Natural killer cell treated with Interleukin-12 subunit alpha and Interleukin-12 subunit beta and Interleukin-15 and Interleukin-18, amount 100 ng/mL, for 72 hours (primary cell): ENCODE measurements around the gene RNFT2. TPM values are rescaled to one million over a fixed set of nuclear protein-coding genes. Genes with fewer than 3 reads are reported as not detected.
A peak's percentile ranks its signal among the peaks of the same experiment; 100 is the strongest.
"Not testable (repeated sequence)": the region's sequence is repeated elsewhere in the genome, so short reads cannot be mapped to it uniquely, and the experiment has no call there.

Experiments used
- ATAC-seq, 2 donors: fragments of 150-1000 bp; cut with Tn5 transposase in 1 of 2; sonication (Bioruptor Pico), chemical (Tn5 transposase) in 1 of 2; 2 replicates each; pipeline ENCODE4 v1.10.0; 2021
- DNase-seq: peaks from one replicate; pipeline ENCODE4 v3.0.0; 2022; ENCODE audit warnings: low spot score
- H3K27ac Mint-ChIP-seq, 2 donors: 1 replicate in 1 of 2; 2 replicates in 1 of 2; pipeline ENCODE4 v1.8.0; 2022; ENCODE audit warnings: mixed read lengths in 2 of 2, mild to moderate bottlenecking in 1 of 2, moderate library complexity in 1 of 2
- H3K27me3 Mint-ChIP-seq, 2 donors: 1 replicate in 1 of 2; 2 replicates in 1 of 2; pipeline ENCODE4 v1.8.0; 2022; ENCODE audit warnings: mixed read lengths in 2 of 2
- H3K36me3 Mint-ChIP-seq: one replicate; pipeline ENCODE4 v1.8.0; 2022; ENCODE audit warnings: mixed read lengths
- H3K4me1 Mint-ChIP-seq, 2 donors: 1 replicate in 1 of 2; 2 replicates in 1 of 2; pipeline ENCODE4 v1.8.0; 2022; ENCODE audit warnings: low read depth in 2 of 2, mixed read lengths in 2 of 2, mild to moderate bottlenecking in 1 of 2
- H3K4me3 Mint-ChIP-seq: one replicate; pipeline ENCODE4 v1.8.0; 2022; ENCODE audit warnings: mixed read lengths
- H3K9me3 Mint-ChIP-seq: 2 replicates; pipeline ENCODE4 v1.8.0; 2022; ENCODE audit warnings: mixed read lengths
- total RNA-seq, 2 donors: library from RNA; stranded (reverse); gene quantifications; one replicate each; pipeline ENCODE4 v1.2.3, GENCODE V29; 2022

Gene RNFT2
- total RNA-seq, 2 donors from 2014 or later: 17.2 to 18.3 TPM

DNA sequence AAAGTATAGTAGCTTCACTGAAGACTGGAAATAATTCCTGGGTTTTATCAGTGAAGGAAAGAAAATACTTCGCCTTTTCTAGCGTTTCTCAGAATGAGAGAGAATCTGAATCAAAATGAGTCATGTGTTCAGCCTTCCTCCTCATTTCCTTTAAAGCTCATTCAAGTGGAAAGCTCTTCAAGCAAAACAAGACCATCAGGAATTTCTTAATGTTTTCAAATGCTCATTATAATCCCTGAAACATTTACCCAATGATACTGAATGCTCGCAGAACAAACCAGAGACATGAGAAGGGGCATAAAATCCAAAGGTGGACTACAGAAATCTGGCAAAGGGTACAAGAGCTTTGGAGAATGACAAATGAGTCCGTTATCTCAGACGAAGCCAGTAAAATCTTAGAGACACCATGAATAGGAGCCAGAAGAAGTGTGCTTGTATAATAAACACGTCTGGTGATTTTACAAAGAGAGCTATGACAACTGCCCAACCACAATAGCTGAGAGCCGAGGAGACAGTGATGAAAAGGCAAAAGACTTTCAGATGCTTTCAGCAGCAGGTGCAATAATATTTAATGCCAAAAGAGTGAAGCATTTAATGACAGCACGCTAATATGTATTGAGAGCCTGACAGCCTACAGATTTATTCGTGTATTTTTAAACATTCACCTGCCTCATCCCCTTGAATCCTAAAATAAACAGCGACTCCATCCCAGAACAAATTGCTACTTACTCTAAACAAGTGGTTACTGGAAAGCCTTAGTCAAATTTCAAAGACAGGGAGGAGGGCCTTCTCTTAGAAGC is 19.3 kb upstream of the RNFT2 start:
- peaks cover 14 to 20% of the 10 kb centered on the region in 2 donors for H3K4me1 Mint-ChIP-seq
- no peak overlapping the region for H3K27ac Mint-ChIP-seq
- no peak for ATAC-seq
- H3K9me3 Mint-ChIP-seq: no peaks in the 10 kb centered on the region
- no peak for DNase-seq
- H3K4me3 Mint-ChIP-seq: no peak overlapping the region
- no peaks in the 10 kb centered on the region for H3K27me3 Mint-ChIP-seq
- H3K36me3 Mint-ChIP-seq: peaks cover 41% of the 10 kb centered on the region

DNA sequence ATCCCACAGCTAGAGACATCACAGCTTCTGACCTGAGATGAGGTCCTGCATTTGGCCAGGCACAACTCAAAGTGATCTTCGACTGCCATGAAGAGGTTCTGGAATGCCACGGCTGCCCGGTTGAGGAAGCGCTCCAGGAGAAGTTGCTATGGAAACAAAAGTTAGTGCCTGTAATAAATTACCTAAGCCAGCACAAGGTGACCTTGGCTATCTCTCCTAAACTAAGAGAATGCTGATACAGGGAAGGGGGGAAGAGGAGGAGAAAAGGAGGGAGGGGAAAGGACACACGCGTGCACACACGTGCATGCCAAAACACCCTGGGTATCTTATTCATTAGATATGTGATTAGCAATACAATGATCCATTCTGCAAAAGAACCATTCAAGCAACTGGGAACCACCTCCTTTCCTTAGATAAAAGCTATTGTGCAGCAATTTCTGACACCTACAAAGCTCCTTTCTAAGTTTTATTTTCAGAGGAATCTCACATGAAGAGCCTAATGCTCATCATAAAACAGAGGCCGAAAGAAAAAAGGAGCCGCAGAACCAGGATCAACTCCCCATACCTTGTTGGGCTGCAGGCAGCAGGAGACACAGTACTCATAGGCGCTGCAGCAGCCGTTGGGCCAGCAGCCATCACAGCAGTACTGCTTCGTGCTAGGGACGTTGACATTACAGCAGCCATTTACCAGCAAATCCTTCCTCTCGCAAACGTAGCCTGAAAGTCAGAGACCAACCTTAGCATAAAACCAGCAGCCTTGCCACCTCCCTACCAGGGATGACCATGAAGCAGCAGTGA is 18.2 kb upstream of the RNFT2 start:
- DNase-seq: no peak
- H3K4me1 Mint-ChIP-seq: peaks cover 14 to 20% of the 10 kb centered on the region in 2 donors

DNA sequence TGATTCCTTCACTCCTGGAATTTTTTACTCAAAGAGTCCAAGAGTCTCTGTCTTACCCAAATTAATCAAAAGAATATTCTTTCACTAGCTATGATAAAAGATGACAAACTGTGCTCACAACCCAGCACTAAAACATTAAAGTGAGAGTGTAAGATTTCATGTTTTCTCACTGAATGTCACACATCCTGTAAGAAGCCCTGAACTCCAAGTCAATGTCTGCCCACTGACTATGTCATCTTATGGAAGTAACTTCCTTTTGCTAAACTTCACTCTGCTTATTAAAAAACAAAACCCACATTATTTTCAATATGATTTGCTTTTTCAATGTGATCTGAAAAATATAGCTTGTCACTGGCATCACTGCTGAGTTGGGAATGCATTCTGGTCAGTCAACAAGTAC is 15.9 kb upstream of the RNFT2 start:
- Mint-ChIP-seq H3K9me3 (no peaks in the 10 kb centered on the region), H3K4me3 (peak overlapping the region; percentile 13), H3K27ac (peak overlapping the region; percentile 14 to 19), H3K36me3 (peaks cover 24% of the 10 kb centered on the region), H3K27me3 (no peaks in the 10 kb centered on the region), H3K4me1 (peaks cover 20 to 23% of the 10 kb centered on the region in 2 donors)
- DNase-seq (no peak), ATAC-seq (peak in 1 of 2 donors; percentile 59)

More for the DNA sequence above, 18.2 kb upstream of the RNFT2 start:
- ATAC-seq: no peak
- H3K36me3 Mint-ChIP-seq: peaks cover 41% of the 10 kb centered on the region
- H3K27ac Mint-ChIP-seq: no peak overlapping the region
- H3K9me3 Mint-ChIP-seq: no peaks in the 10 kb centered on the region
- H3K4me3 Mint-ChIP-seq: no peak overlapping the region
- H3K27me3 Mint-ChIP-seq: no peaks in the 10 kb centered on the region

DNA sequence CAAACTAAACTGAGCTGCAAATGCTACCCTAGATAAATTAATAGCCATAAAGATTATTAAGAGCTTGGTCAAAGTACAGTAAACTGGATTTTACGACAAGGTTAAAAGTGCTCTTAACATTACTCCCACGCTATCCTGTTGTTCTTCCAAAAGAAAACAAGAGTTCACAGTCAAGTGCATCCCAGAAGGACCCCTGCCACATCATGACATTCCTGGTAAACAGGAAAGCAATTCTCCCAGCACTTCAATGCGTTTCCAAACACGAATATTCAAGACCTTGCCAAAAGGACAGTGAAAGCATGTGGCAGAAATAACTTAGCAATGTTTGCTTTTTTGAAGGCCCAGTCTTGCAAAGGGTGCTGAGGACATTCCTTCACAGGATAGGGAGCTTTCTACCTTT is 11.4 kb upstream of the RNFT2 start:
- peaks cover 12% of the 10 kb centered on the region for H3K36me3 Mint-ChIP-seq
- no peak overlapping the region for H3K27ac Mint-ChIP-seq
- DNase-seq: no peak
- H3K9me3 Mint-ChIP-seq: no peaks in the 10 kb centered on the region
- peaks cover 14 to 30% of the 10 kb centered on the region in 2 donors for H3K4me1 Mint-ChIP-seq
- no peaks in the 10 kb centered on the region for H3K27me3 Mint-ChIP-seq
- ATAC-seq: no peak
- no peak overlapping the region for H3K4me3 Mint-ChIP-seq

DNA sequence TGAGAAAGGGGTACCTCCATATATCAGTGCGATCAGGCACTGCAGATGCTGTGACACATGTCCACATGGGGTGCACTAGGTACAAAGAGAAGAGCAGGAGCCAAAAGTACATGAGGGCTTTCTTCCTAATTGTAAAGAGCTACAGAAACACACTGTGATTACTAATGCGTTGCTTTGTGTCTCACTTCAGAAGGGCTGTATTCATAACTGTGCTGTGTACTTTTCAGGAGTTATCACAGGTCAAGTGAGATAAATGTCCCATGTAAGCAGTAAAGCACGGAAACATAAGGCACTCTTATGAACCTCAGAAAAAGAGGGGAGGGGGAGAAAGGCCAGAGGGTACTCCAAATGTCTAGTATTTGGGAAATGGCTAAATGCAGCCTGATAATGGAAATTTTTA is 10.9 kb upstream of the RNFT2 start:
- Mint-ChIP-seq H3K4me1 (peaks cover 8 to 27% of the 10 kb centered on the region in 2 donors), H3K27me3 (no peaks in the 10 kb centered on the region), H3K4me3 (no peak overlapping the region), H3K9me3 (no peaks in the 10 kb centered on the region), H3K27ac (no peak overlapping the region), H3K36me3 (peaks cover 6% of the 10 kb centered on the region)
- ATAC-seq: no peak
- no peak for DNase-seq

DNA sequence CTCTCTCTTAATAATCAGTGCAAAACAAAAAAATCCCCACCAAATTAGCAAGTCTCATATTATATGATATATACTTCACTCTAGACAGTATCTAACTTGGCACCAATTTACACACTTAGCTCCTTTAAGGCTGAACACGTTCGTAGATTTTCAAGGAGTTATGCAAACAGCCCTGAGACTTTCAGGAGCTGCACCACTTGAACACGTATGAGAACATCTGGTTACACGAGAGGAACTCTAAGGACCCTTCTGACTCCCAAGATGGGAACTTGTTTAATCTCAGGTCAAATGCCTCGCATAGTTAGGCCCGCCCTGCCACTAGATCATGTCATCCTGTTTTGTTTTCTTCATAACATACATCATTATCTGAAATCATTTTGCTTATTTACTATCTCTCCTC is 10.2 kb upstream of the RNFT2 start:
- H3K27ac Mint-ChIP-seq: no peak overlapping the region
- H3K36me3 Mint-ChIP-seq: peaks cover 3% of the 10 kb centered on the region
- H3K27me3 Mint-ChIP-seq: no peaks in the 10 kb centered on the region
- no peaks in the 10 kb centered on the region for H3K9me3 Mint-ChIP-seq
- no peak overlapping the region for H3K4me3 Mint-ChIP-seq
- ATAC-seq (no peak), DNase-seq (no peak)
- H3K4me1 Mint-ChIP-seq: peaks cover 5 to 23% of the 10 kb centered on the region in 2 donors

DNA sequence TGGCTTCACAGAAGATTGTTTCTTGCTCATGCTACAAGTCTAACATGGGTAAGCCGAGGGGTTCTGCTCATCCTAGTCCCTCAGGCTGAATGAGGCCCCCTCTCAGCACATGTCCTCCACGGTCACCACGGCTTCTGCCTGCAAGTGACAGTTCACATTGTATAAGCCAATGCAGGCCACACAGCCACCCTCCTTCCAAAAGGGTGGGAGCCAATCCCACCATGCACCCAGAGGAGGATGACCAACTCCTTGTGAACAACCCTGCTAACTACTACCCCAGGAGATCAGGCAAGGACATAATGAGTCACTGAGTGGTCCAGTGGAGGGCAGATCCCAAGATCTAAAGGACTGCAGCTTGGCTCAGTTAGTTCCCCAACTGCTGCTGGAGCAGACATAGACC is 6.3 kb upstream of the RNFT2 start:
- Mint-ChIP-seq H3K9me3 (no peaks in the 10 kb centered on the region), H3K4me3 (no peak overlapping the region), H3K4me1 (peaks cover 27 to 37% of the 10 kb centered on the region in 2 donors), H3K27ac (no peak overlapping the region), H3K36me3 (peaks cover 13% of the 10 kb centered on the region), H3K27me3 (no peaks in the 10 kb centered on the region)
- ATAC-seq (no peak), DNase-seq (no peak)

DNA sequence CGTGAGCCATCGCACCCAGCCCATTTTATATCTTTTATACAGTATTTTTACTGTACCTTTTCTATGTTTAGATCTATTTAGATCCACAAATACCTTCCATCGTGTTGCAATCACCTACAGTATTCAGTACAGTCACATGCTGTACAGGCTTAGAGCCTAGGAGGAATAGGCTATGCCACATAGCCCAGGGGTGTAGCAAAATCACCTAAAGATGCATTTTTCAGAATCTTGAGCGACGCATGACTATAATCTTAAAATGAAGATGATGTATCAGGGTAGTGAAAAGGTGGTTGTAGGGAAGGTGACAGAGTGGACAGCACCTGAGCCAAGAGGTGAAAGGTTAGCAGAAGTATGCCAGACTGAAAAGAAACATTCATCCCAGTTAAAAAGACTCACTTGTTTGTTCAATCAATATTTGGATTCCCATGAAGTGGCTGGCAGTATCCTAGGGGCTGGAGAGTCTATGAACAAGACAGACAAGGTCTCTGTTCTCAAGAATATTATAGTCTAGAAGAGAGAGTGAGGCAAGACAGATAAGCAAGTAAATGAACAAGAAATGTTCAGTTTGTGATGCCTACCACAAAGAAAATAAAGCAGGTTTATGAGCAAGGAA is 3.9 kb upstream of the RNFT2 start:
- H3K4me3 Mint-ChIP-seq: peak overlapping the region; percentile 47
- no peak for ATAC-seq
- no peak overlapping the region for H3K27ac Mint-ChIP-seq
- H3K9me3 Mint-ChIP-seq: no peaks in the 10 kb centered on the region
- DNase-seq: no peak
- no peaks in the 10 kb centered on the region for H3K27me3 Mint-ChIP-seq
- H3K4me1 Mint-ChIP-seq: peaks cover 34% of the 10 kb centered on the region in 2 donors
- peaks cover 13% of the 10 kb centered on the region for H3K36me3 Mint-ChIP-seq

DNA sequence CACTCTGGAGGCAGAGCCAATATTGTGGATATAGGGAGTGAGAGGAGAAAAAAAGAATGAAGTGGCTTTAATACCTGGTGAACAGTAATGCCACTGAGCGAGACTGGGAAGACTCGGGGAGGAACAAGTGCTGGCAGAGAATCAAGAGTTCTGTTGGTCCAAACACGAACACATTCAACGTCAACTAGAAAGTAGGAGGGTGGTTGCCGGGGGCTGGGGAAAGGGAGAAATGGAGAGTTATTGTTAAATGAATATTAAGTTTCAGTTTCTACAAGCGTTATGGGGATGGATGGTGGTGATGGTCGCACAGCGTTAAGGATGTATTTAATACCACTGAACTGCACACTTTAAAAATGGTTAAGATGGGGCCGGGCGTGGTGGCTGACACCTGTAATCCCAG is 3.0 kb upstream of the RNFT2 start:
- Mint-ChIP-seq H3K9me3 (no peaks in the 10 kb centered on the region), H3K36me3 (peaks cover 13% of the 10 kb centered on the region), H3K27ac (no peak overlapping the region), H3K4me1 (peaks cover 34 to 36% of the 10 kb centered on the region in 2 donors), H3K27me3 (no peaks in the 10 kb centered on the region), H3K4me3 (peak overlapping the region; percentile 47)
- ATAC-seq (no peak), DNase-seq (no peak)

DNA sequence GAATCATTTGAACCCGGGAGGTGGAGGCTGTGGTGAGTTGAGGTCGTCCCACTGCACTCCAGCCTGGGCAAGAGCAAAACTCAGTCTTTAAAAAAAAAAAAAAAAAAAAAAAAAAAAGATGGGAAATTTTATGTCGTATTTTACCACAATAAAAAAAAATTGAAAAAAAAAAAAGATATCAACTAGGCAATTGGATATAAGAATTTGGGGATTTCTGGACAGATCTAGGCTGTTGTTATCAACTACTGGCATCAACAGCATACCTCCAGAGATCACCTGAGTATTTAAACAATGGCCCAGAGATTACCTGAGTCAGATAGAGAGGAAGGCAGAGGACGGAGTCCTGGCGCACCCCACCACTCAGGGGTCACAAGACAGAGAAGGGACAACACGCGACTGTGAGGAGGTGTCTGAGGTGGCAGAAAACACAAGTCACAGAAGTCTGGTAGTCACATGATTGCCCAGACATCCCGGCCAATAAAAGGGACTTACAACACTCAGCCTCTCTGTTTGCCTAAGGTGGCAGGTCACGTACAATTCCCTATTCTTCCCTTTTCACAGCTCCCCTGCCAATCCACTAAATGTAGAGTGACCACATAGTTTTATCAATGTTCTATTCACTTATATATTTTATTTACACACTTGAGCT is 2.0 kb upstream of the RNFT2 start:
- peak overlapping the region in 1 of 2 donors; percentile 95 for H3K27ac Mint-ChIP-seq
- no peaks in the 10 kb centered on the region for H3K27me3 Mint-ChIP-seq
- DNase-seq (no peak), ATAC-seq (no peak)
- peak overlapping the region; percentile 93 for H3K4me3 Mint-ChIP-seq
- H3K9me3 Mint-ChIP-seq: no peaks in the 10 kb centered on the region
- H3K36me3 Mint-ChIP-seq: peaks cover 13% of the 10 kb centered on the region
- peaks cover 34 to 36% of the 10 kb centered on the region in 2 donors for H3K4me1 Mint-ChIP-seq

DNA sequence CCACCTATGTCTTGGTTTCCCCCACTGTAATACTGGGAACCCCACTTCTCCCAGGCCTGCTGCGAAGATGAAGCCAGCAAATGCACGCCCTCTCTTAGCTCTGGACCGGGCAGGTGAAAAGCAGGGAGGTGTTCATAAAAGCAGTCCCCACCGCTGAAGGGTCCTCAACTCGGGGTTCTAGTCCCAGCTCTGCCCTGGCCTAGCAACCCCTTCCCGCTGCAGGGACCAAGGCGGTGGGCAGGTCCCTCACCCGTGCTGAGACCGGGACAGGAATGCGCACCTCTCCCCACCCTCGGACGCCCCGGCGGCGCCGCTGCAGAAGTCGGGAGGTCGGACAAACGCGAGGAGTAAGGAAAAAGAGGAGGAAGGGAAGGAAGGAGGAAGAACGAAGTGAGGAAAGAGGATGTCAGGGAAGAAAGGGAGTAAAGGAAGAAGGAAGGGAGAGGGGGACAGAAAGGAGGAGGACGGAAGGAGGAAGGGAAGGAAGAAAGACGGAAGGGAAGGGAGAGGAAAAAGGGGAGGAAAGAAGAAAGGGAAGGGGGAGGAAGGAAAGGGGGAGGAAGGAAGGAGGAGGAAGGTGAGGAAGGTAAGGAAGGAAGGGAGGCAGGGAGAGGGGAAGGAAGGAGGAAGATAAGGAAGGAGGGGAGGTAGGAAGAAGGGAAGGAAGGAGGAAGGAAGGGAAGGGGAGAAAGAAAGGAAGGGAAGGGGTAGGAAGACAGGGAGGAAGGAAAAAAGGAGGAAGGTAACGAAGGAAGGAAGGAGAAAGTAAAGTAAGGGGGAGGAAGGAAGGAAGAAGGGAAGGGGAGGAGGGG is 947 bp upstream of the RNFT2 start:
- Mint-ChIP-seq H3K4me1 (peaks cover 32 to 36% of the 10 kb centered on the region in 2 donors), H3K27me3 (no peaks in the 10 kb centered on the region), H3K36me3 (peaks cover 13% of the 10 kb centered on the region), H3K27ac (peak overlapping the region; percentile 42 to 95), H3K9me3 (no peaks in the 10 kb centered on the region), H3K4me3 (peak overlapping the region; percentile 93)
- ATAC-seq (no peak), DNase-seq (no peak)

DNA sequence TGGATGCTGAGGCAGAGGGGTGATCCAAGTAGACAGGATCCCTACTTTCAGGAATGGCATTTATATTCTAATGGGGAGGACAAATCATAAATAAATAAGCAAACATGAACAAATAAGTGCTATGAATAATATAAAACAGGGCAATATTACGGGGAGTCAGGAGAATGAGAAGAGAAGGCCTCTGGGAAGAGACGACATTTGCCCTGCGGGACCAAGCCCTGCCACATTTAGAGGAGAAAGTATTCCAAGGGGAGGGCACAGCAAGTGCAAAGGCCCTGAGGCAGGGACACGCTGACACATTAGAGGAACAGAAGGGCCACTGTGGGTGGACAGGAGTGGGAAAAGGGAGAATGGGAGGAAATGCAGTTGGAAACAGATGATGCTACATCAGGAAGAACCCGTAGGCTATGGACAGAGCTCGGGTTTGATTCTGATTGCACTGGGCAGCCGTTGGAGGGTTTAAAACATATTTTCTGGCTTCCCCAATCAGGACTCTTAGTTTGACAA is 1.3 kb downstream of the RNFT2 start:
- Mint-ChIP-seq H3K36me3 (peaks cover 6% of the 10 kb centered on the region), H3K27me3 (no peaks in the 10 kb centered on the region), H3K27ac (no peak overlapping the region), H3K4me3 (no peak overlapping the region), H3K4me1 (peaks cover 25 to 26% of the 10 kb centered on the region in 2 donors), H3K9me3 (no peaks in the 10 kb centered on the region)
- ATAC-seq: no peak
- DNase-seq: no peak

DNA sequence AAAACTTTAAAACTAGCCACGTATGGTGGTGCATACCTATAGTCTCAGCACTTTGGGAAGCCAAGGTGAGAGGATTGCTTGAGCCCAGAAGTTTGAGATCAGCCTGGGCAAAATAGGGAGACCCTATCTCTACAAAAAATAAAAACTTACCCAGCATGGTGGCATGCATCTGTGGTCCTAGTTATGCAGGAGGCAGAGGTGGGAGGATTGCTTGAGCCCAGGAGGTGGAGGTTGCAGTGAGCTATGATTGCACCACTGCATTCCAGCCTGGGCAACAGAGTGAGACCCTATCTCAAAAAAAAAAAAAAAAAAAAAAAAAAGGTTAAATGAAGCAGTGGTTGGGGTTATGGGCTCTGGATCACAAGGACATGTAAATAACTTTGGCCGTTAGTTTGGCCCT is 4.7 kb downstream of the RNFT2 start:
- not testable (repeated sequence) for H3K27me3 Mint-ChIP-seq, H3K9me3 Mint-ChIP-seq, H3K4me1 Mint-ChIP-seq, DNase-seq, H3K27ac Mint-ChIP-seq, H3K36me3 Mint-ChIP-seq, H3K4me3 Mint-ChIP-seq, ATAC-seq
